Measurements from ENCODE around the gene LTBR.

Gene LTBR

GRCh38 chr12:6438345-6438744 is 54.4 kb downstream of the LTBR start:
- no peak overlapping the region for H3K27ac ChIP-seq
- no peak for TF ChIP-seq CTCF (IDR thresholded peaks at IDR 0.05; ENCODE audit: low read depth, low read length, missing control alignments)
- no peaks in the 10 kb centered on the region for H3K36me3 ChIP-seq (replicated peaks)
- H3K4me3 ChIP-seq (ENCODE audit: low read depth, low read length): no peak overlapping the region
- H3K27me3 ChIP-seq (replicated peaks): no peaks in the 10 kb centered on the region
- DNase-seq: no peak
- in situ Hi-C loops (cut with HindIII; ENCODE audit: low pct_ligation_motif_present, low sequenced_read_pairs): no loop called here

- no peaks in the 10 kb centered on the region for H3K27me3 ChIP-seq (replicated peaks)
- no peak for TF ChIP-seq CTCF (IDR thresholded peaks at IDR 0.05; ENCODE audit: low read depth, low read length, missing control alignments)
- no peak for DNase-seq
- no peak overlapping the region for H3K27ac ChIP-seq
- no peak overlapping the region for H3K4me3 ChIP-seq (ENCODE audit: low read depth, low read length)
- H3K36me3 ChIP-seq (replicated peaks): no peaks in the 10 kb centered on the region
- in situ Hi-C loops (cut with HindIII; ENCODE audit: low pct_ligation_motif_present, low sequenced_read_pairs): no loop called here
Observed at GRCh38 chr12:6440391-6440790, 56.4 kb downstream of the LTBR start.
